Spleen (tissue), 7 donors: ENCODE measurements around the gene ZBTB7A.

Experiments
- POLR2A ChIP-seq, 3 donors: fragments of 450-650 bp; IDR thresholded peaks; one replicate each; pipeline ENCODE4 v1.5.1; 2017; ENCODE audit warnings: antibody characterized with exemption in 3 of 3, mild to moderate bottlenecking in 1 of 3
- POLR2AphosphoS5 ChIP-seq, 3 donors: sonication (generic); formaldehyde crosslinking; IDR thresholded peaks; one replicate each; pipeline ENCODE4 v1.5.1; 2017; ENCODE audit warnings: antibody characterized with exemption in 3 of 3
- TF ChIP-seq, protein P1 (sequence below), 11 experiments: fragments of 200-600 bp in 7 of 11; fragments of 450-650 bp in 4 of 11; sonication (generic) in 4 of 11; IDR thresholded peaks in 8 of 11; conservative IDR thresholded peaks in 3 of 11; 1 replicate in 7 of 11; 2 replicates in 4 of 11; pipeline versions ENCODE4 v1.4.0 to v1.8.0; 2016 to 2021; ENCODE audit warnings: antibody characterized with exemption in 11 of 11, inconsistent platforms in 4 of 11, mild to moderate bottlenecking in 1 of 11
- donor health status: DM: no; HTN: no; CAD: no; lungs with moderate emphysema.
- donor health status: DM: no; HTN: no; CAD: no.
- donor health status: DM: no; HTN: no; CAD: no.

DNA sequence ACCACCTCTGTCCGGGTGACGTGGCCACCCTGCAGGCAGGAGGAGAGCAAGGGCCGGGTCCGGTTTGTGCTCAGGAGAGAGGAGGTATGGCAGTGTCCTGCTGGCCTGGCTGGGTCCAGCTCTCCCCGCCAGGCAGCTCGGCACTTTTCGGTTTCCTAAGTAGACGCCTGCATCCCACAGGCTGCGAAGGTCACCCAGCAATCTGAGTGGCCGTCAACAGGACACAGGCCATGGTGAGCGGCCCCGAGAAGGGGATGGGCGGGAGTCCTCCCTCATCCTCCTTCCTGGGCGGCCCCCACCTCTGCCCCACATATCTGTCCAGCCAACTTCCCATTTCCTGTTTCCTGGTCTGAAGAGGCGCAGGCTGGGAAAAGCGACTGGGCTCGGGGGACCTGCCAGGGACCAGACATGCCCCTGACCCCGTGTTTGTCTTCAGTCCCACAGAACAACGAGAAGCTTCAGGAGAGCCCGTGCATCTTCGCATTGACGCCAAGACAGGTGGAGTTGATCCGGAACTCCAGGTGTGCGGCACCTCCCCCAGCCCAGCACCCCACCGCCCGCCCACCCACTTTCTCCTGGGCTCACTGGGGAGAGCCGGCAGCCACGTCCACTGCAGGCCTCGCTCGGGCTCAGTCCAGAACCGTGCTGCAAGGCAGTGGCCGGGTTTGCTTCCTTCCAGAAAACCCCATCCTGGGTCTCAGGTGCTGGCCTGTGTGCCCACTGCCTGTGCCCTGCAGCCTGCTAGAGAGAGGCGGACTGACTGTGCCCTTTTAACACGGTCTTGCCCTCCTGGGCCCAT is 42.9 kb downstream of the ZBTB7A start:
- TF ChIP-seq, protein P1, sequence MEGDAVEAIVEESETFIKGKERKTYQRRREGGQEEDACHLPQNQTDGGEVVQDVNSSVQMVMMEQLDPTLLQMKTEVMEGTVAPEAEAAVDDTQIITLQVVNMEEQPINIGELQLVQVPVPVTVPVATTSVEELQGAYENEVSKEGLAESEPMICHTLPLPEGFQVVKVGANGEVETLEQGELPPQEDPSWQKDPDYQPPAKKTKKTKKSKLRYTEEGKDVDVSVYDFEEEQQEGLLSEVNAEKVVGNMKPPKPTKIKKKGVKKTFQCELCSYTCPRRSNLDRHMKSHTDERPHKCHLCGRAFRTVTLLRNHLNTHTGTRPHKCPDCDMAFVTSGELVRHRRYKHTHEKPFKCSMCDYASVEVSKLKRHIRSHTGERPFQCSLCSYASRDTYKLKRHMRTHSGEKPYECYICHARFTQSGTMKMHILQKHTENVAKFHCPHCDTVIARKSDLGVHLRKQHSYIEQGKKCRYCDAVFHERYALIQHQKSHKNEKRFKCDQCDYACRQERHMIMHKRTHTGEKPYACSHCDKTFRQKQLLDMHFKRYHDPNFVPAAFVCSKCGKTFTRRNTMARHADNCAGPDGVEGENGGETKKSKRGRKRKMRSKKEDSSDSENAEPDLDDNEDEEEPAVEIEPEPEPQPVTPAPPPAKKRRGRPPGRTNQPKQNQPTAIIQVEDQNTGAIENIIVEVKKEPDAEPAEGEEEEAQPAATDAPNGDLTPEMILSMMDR (IDR thresholded peaks at IDR 0.05 in 8 of 11, conservative IDR thresholded peaks at IDR 0.05 in 3 of 11), result peak in 1 of 11 experiments; percentile 7
- TF ChIP-seq POLR2A (IDR thresholded peaks at IDR 0.05) (no peak), POLR2AphosphoS5 (IDR thresholded peaks at IDR 0.05) (peak; percentile 69 to 80 (median 76))
